ENCODE measurements around the gene ZNF625.

DNA sequence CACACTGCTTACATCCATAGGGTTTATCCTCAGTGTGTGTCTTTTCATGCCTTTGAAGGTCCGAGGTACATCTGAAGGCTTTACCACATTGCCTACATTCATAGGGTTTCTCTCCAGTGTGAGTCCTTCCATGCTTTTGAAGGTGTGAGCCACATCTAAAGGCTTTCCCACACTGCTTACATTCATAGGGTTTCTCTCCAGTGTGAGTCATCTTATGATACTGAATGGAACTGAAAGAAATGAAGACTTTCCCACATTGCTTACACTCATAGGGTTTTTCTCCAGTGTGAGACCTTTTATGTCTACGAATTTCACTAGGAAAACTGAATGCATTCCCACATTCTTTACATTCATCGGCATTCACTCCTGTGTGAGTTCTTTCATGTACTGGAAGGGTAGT is 23.5 kb downstream of the ZNF625 start:
- TF ChIP-seq, protein P1, sequence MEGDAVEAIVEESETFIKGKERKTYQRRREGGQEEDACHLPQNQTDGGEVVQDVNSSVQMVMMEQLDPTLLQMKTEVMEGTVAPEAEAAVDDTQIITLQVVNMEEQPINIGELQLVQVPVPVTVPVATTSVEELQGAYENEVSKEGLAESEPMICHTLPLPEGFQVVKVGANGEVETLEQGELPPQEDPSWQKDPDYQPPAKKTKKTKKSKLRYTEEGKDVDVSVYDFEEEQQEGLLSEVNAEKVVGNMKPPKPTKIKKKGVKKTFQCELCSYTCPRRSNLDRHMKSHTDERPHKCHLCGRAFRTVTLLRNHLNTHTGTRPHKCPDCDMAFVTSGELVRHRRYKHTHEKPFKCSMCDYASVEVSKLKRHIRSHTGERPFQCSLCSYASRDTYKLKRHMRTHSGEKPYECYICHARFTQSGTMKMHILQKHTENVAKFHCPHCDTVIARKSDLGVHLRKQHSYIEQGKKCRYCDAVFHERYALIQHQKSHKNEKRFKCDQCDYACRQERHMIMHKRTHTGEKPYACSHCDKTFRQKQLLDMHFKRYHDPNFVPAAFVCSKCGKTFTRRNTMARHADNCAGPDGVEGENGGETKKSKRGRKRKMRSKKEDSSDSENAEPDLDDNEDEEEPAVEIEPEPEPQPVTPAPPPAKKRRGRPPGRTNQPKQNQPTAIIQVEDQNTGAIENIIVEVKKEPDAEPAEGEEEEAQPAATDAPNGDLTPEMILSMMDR (optimal IDR thresholded peaks at IDR 0.05 in 1 of 3, IDR thresholded peaks at IDR 0.05 in 1 of 3, conservative IDR thresholded peaks at IDR 0.05 in 1 of 3; ENCODE audit: extremely low read depth in 1 of 3, insufficient read depth in 2 of 3, low read length in 3 of 3), result no peak
- no peak for TF ChIP-seq EZH2 (IDR thresholded peaks at IDR 0.05; ENCODE audit: low read length)
